ENCODE results near the gene ALOX5AP.

DNA sequence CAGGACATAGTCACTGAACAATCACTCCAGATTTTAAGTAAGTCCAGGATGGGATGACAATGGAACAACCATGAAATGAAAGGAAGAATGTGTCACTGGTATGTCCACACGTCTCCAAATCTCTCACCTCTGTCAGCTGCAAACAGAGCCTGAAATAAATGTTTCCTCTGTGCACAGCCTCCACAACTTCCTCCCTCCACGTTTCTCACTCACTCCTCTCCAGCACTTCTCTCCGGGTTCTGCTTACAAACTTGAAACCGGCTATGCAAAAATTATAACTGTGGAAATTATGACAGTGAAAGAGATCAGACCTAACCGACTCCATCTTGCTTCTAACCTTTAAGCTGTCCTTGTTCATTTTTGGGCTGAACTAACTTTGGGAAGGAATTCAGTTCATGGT lies 35.0 kb upstream of the ALOX5AP start:
- TF ChIP-seq, protein P1, sequence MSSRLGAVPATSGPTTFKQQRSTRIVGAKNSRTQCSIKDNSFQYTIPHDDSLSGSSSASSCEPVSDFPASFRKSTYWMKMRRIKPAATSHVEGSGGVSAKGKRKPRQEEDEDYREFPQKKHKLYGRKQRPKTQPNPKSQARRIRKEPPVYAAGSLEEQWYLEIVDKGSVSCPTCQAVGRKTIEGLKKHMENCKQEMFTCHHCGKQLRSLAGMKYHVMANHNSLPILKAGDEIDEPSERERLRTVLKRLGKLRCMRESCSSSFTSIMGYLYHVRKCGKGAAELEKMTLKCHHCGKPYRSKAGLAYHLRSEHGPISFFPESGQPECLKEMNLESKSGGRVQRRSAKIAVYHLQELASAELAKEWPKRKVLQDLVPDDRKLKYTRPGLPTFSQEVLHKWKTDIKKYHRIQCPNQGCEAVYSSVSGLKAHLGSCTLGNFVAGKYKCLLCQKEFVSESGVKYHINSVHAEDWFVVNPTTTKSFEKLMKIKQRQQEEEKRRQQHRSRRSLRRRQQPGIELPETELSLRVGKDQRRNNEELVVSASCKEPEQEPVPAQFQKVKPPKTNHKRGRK (CRISPR knock-in tag; IDR thresholded peaks at IDR 0.05; ENCODE audit: borderline replicate concordance): no peak
- TF ChIP-seq, protein P2, sequence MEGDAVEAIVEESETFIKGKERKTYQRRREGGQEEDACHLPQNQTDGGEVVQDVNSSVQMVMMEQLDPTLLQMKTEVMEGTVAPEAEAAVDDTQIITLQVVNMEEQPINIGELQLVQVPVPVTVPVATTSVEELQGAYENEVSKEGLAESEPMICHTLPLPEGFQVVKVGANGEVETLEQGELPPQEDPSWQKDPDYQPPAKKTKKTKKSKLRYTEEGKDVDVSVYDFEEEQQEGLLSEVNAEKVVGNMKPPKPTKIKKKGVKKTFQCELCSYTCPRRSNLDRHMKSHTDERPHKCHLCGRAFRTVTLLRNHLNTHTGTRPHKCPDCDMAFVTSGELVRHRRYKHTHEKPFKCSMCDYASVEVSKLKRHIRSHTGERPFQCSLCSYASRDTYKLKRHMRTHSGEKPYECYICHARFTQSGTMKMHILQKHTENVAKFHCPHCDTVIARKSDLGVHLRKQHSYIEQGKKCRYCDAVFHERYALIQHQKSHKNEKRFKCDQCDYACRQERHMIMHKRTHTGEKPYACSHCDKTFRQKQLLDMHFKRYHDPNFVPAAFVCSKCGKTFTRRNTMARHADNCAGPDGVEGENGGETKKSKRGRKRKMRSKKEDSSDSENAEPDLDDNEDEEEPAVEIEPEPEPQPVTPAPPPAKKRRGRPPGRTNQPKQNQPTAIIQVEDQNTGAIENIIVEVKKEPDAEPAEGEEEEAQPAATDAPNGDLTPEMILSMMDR (IDR thresholded peaks at IDR 0.05): no peak
- TF ChIP-seq MAX (CRISPR knock-in tag; IDR thresholded peaks at IDR 0.05) (no peak), NR2C2 (CRISPR knock-in tag; IDR thresholded peaks at IDR 0.05) (no peak), JUN (CRISPR knock-in tag; IDR thresholded peaks at IDR 0.05) (no peak), IRF2 (CRISPR knock-in tag; IDR thresholded peaks at IDR 0.05; ENCODE audit: borderline replicate concordance, low read depth) (no peak), FOXP4 (CRISPR knock-in tag; IDR thresholded peaks at IDR 0.05) (no peak), ELF4 (CRISPR knock-in tag; IDR thresholded peaks at IDR 0.05; ENCODE audit: low read depth) (no peak), ZNF232 (CRISPR knock-in tag; IDR thresholded peaks at IDR 0.05) (no peak), RORB (CRISPR knock-in tag; IDR thresholded peaks at IDR 0.05) (no peak)
- TF ChIP-seq, protein P3, sequence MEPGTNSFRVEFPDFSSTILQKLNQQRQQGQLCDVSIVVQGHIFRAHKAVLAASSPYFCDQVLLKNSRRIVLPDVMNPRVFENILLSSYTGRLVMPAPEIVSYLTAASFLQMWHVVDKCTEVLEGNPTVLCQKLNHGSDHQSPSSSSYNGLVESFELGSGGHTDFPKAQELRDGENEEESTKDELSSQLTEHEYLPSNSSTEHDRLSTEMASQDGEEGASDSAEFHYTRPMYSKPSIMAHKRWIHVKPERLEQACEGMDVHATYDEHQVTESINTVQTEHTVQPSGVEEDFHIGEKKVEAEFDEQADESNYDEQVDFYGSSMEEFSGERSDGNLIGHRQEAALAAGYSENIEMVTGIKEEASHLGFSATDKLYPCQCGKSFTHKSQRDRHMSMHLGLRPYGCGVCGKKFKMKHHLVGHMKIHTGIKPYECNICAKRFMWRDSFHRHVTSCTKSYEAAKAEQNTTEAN (CRISPR knock-in tag; IDR thresholded peaks at IDR 0.05): no peak
- TF ChIP-seq, protein P4, sequence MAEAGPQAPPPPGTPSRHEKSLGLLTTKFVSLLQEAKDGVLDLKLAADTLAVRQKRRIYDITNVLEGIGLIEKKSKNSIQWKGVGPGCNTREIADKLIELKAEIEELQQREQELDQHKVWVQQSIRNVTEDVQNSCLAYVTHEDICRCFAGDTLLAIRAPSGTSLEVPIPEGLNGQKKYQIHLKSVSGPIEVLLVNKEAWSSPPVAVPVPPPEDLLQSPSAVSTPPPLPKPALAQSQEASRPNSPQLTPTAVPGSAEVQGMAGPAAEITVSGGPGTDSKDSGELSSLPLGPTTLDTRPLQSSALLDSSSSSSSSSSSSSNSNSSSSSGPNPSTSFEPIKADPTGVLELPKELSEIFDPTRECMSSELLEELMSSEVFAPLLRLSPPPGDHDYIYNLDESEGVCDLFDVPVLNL (CRISPR knock-in tag; IDR thresholded peaks at IDR 0.05; ENCODE audit: borderline replicate concordance, low read depth): no peak
